NCI-H2107 treated with DMSO at 0.1 percent for 48 hours (cell line): Measurements from ENCODE around the gene OSBPL10.

ENCODE experiments used
- DNase-seq: peaks from one replicate; lab custom pipeline; 2025; ENCODE audit not compliant: unreplicated experiment; lab: John Stamatoyannopoulos, UW

Gene OSBPL10

DNA sequence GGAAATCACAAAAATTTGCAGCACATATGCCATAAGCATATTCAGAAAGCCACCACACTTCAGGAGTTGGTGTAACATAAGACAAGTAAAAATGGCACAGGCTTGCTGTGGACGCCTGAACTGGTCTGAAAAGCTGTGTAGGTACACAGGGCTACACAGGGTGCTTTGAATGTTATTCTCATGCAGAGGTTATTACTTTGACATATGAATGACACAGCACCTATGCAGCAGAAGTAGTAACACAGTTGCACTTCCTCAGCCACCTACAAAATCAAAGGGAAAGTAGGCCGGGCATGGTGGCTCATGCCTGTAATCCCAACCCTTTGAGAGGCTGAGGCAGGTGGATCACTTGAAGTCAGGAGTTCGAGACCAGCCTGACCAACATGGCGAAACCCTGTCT, 54.5 kb downstream of the OSBPL10 start:
- no peak for DNase-seq

DNA sequence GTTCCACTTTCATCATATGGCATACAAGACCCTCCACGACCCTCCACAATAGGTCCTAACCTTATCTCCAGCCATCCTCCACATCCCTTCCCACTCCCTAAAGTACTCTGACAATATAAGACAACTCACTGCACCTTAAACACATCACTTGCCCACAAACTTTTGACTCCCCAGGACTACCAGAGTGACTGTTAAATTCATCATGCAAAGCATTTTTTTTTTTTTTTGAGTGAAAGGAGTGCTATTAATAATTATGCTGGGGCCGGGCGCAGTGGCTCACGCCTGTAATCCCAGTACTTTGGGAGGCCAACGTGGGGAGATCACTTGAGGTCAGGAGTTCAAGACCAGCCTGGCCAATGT, 55.8 kb downstream of the OSBPL10 start:
- no peak for DNase-seq

DNA sequence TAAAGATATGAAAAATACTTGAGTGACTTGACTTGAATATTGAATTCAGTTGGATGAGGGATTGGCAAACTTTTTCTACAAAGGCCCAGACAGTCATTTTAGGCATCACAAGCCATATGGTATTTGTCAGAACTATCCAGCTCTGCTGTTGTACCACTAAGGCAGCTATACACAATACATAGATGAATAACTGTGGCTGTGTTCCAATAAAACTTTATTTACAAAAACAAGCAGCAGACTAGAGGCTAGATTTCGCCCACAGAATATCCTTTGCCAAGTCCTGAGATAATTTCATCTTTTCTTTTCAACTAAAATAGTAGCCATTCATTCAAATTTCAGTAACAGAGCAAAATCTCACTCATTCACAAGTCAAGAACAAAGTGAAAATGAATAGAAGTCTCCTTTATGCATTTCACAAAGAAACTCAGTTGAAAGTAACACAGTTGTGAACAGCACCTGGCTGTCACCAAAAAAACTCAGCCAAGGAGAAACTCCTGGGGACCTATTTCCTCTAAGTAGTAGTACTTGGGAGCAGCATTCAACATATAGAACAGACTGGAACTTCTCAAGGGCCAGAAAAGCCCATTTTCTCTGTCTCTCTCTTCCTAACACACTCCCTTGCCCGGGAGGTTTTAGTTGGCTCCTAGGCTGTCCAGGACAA, 56.3 kb downstream of the OSBPL10 start:
- DNase-seq, result no peak

DNA sequence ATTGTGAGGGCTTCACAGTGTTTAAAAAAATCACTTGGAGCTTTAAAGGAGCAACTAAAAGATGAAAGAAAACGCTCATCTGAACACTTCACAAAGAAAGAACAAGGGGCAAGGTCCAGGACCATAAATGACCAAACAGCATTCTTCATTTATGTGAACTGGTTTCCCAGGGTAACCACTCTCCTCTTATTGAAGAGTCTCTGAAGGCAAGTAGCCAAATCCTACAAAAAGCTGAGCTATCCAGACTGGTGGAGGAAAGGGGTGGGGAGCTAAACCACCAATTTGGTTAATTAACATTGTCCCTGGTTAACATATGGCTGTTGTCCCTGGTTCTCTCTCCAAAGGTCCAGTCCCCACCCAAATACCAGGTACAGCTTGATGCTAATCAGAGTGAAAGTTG, 58.1 kb downstream of the OSBPL10 start:
- DNase-seq, result no peak

- DNase-seq, result no peak
Observed at GRCh38 chr3:31921837-31922236, 59.2 kb downstream of the OSBPL10 start.

DNA sequence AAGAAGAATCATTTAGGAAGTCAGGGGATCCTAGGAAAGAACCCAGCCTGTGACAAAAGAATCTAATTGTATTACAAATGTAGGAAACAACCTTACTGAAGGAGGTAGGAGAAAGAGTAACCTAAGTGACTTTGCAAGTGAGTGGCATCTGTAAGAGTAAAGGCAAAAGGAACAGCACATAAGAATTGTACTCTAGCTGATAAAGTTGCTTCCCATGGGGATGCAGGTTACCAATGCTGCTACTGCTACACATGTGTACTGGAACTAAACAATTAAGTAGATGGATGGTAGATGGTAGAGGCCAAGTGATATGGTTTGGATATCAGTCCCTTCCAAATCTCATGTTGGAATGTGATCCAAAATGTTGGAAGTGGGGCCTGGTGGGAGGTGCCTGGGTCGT, 60.8 kb downstream of the OSBPL10 start:
- no peak for DNase-seq

- no peak for DNase-seq
Observed at GRCh38 chr3:31919528-31919927, 61.5 kb downstream of the OSBPL10 start.

DNA sequence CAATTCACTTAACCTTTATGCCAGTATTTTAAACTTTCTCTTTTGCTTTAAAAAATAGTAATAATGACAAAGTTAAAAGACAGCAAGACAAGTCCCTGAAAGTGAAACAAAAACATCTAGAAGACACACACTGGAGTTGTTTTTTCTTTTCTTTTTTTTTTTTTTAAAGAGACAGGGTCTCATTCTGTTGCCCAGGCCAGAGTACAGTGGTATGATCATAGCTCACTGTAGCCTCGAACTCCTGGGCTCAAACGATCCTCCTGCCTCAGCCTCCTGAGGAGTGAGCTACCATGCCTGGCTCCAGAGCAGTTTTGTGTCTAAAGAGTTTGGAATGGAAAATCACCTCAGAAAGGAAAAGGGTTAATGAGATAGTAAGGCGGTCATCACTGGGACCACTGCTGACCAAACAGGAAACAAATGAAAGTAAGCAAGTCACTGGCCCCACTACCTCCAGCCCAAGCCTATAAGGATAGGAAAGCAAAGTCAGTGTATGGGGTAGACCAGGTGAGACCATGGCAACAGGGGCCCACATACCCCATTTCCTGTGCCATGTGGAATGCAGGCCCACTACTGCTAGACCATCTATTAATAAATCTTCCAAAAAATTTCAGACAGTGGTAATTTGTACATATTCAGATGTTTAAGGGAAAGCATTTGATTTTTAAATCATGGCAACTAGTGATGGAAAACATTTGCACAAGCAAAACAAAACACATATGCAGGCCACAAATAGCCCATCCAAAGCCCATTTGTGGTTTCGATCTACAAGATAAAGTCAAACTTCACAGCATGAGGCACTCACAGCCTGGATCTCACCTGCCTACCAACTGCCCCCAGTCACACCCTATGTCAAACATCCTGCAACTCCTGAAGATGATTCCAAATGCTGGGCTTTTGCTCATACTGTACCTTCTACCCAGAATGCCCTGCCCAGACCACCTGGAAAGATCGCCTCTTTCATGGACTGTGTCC, 62.6 kb downstream of the OSBPL10 start:
- DNase-seq, result no peak

GRCh38 chr3:31917303-31918005, 63.6 kb downstream of the OSBPL10 start:
- no peak for DNase-seq

DNA sequence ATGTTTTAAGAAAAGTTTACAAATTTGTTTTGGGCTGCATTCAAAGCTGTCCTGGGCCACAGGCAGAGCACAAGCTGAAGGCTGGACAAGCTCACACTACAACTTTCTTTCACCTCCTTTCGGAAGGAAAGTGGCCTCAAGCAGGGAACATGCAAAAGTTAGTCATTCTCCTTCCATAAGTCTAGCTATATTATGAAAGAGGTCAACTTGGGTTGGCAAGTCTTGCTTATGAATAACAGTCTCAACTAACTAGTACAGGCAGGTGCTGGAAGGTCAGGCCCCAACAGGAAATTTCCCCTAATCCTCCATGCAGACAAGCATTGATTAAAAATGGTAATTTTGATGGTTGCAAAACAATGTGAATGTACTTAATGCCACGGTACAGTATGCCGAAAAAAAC, 69.4 kb downstream of the OSBPL10 start:
- DNase-seq, result no peak

- no peak for DNase-seq
Observed at GRCh38 chr3:31911124-31911523, 69.9 kb downstream of the OSBPL10 start.

DNA sequence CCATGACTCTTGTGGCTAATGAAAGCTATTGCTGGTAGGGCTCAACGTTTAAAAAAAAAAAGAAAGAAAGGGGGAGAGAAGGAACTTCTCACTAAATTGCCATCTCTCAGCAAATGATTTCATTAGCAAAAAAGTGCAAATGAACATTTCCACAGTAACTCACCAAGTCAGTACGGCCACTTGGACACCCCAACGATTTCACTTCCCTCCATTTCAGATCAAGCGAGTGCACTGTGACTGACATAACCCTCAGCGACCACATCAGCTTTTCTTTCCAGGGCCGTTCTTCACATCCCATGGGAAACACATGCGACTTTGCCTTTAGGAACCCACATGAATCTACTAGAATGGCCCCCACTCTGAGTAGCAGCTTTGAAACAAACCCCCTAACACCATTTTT, 71.6 kb downstream of the OSBPL10 start:
- no peak for DNase-seq

DNA sequence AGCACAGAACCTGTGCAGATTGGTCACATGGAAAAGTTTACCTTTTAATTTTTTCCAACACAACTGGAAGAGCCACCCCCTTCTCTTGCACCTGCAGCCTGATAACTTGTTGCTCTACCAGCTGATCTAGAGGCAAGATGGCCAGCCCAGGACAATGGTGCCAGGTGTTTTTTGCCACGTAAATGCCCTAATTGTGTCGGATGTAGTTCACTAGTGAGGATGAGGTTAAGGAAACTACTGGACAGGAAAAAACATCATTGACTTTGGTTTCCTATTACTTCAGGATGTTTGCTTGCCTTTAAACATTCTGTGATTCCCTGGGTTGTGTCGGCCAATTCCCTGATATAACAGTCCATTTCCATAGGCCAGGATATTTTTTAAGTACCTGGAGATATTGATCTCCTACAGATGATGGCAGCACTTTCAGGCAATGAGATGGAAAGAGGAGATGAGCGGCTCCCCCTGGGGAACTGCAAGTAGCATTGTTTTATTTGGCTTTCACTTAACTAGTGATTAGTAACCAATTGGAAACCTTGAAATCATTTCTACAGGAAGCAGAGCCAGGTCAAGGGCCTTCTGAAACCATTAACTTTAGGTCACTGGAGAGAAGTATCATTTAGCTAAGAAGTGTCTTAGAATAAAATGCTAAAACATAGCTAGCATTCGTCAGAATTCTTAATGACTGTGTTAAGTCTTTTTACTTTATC, 72.5 kb downstream of the OSBPL10 start:
- no peak for DNase-seq

GRCh38 chr3:31906182-31906581, 74.9 kb downstream of the OSBPL10 start:
- no peak for DNase-seq

DNA sequence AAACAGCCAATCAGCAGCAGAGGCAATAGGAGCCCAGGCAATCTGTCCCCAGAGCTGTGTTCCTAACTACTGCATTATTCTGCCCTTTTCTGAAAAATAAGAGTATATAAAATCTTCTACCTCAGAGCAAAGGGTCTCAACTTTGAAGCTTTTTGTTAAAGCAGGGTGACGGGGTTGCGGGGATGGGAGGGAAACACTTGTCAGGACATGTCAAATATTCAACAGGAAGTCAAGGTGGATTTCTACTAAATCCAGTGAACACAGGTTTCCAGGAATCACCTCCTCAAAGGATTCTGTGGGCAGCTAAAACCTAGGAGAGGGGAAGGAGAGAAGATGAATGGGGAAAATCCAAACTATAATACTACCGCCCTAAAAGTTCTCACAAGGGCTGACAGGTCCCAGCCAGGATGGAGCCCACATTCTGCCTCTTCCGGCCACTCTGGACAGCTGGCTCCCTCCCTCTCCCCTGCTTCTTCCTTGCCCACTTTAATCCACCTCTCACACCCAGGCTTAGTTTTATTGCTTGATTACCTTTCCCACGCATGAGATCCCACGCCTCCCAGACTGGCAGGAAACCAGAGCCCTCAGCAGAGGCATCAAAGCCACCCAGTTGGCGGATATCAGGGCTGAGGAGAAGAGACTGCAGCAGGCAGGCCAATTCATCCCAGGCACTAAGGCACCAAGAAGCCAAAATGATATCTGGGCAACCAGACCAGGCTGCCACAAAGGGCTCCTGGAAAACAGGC, 77.2 kb downstream of the OSBPL10 start:
- no peak for DNase-seq

DNA sequence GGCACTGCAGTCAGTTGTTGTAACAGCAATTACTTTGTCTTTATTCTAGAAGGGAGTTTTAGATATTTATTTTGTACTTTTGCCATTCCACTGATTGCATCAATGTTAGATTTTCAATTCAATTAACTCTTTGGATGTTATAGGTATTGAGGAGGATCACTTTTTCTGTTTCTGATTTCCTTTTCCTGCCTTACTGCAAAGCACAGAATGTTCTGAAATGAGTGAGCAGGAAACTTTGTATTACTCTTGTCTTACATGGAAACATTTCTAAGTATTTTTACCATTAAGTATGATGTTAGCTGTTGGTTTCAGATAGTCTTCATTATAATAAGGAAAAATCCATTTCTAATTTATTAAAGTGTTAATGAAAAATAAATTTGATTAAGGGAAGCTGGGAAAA, 80.5 kb downstream of the OSBPL10 start:
- no peak for DNase-seq

GRCh38 chr3:31896648-31897433, 84.2 kb downstream of the OSBPL10 start:
- no peak for DNase-seq

DNA sequence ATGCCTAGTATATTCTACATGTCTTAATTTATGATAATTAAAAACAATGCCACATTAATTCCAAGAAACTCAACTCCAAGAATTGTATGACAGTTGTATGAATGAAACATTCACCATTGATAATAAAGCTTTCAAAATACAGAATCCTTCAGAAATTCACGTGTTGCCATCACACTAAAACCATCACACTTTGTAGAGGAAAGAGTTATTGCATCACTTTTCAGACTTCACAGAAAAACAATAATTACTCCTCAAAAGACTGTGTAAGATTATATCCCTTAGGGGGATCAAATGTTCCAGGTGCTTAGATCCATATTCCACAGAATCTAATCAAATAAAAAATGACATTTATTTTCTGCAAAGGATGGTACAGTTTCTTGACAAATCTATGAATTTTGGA, 85.0 kb downstream of the OSBPL10 start:
- no peak for DNase-seq

GRCh38 chr3:31895471-31895870, 85.6 kb downstream of the OSBPL10 start:
- no peak for DNase-seq
